GM23248 (cell line): ENCODE data around the gene SOBP. TPM values are rescaled to one million over a fixed set of nuclear protein-coding genes. Genes with fewer than 3 reads are reported as not detected.
A peak's percentile ranks its signal among the peaks of the same experiment; 100 is the strongest.

ENCODE experiments used
- DNase-seq: peaks from one replicate; pipeline ENCODE4 v3.0.0-alpha.2; 2015
- H2AFZ ChIP-seq: fragments of 200-600 bp; sonication (generic); 2 replicates; pipeline ENCODE4 v1.6.1; 2016; ENCODE audit warnings: antibody characterized with exemption
- H3F3A ChIP-seq: fragments of 200-600 bp; sonication (generic); 2 replicates; pipeline ENCODE4 v1.6.1; 2016; ENCODE audit warnings: mild to moderate bottlenecking, antibody characterized with exemption, mixed run types; ENCODE audit not compliant: insufficient read depth
- H3K27ac ChIP-seq: fragments of 200-600 bp; sonication (generic); 2 replicates; pipeline ENCODE4 v1.5.1; 2016; ENCODE audit warnings: mild to moderate bottlenecking
- H3K27me3 ChIP-seq: fragments of 200-600 bp; sonication (generic); replicated peaks from 2 replicates; pipeline ENCODE4 v1.6.1; 2016; ENCODE audit warnings: mild to moderate bottlenecking; ENCODE audit not compliant: insufficient read depth
- H3K36me3 ChIP-seq: fragments of 200-600 bp; sonication (generic); 2 replicates; pipeline ENCODE4 v1.6.1; 2016; ENCODE audit warnings: low read depth, mild to moderate bottlenecking
- H3K4me1 ChIP-seq: fragments of 200-600 bp; sonication (generic); 2 replicates; pipeline ENCODE4 v1.6.1; 2016; ENCODE audit warnings: mild to moderate bottlenecking; ENCODE audit not compliant: insufficient read depth
- H3K4me2 ChIP-seq: fragments of 200-600 bp; sonication (generic); one replicate; pipeline ENCODE4 v1.6.1; 2016; ENCODE audit warnings: mild to moderate bottlenecking; ENCODE audit not compliant: unreplicated experiment
- H3K4me3 ChIP-seq: fragments of 200-600 bp; sonication (generic); 2 replicates; pipeline ENCODE4 v1.5.1; 2016; ENCODE audit warnings: mild to moderate bottlenecking
- H3K79me2 ChIP-seq: fragments of 200-600 bp; sonication (generic); 2 replicates; pipeline ENCODE4 v1.6.1; 2016; ENCODE audit warnings: mild to moderate bottlenecking; ENCODE audit not compliant: insufficient read depth
- H3K9ac ChIP-seq: fragments of 200-600 bp; sonication (generic); 2 replicates; pipeline ENCODE4 v1.6.1; 2016; ENCODE audit warnings: mild to moderate bottlenecking
- H3K9me2 ChIP-seq: fragments of 200-600 bp; sonication (generic); 2 replicates; pipeline ENCODE4 v1.6.1; 2016; ENCODE audit warnings: mixed run types, mild to moderate bottlenecking, moderate library complexity; ENCODE audit not compliant: insufficient read depth
- H3K9me3 ChIP-seq: fragments of 200-600 bp; sonication (generic); one replicate; pipeline ENCODE4 v1.6.1; 2017; ENCODE audit warnings: low read depth
- H4K20me1 ChIP-seq: fragments of 200-600 bp; sonication (generic); 2 replicates; pipeline ENCODE4 v1.6.0; 2016; ENCODE audit not compliant: insufficient read depth
- EZH2 ChIP-seq: fragments of 200-600 bp; sonication (generic); IDR thresholded peaks from 2 replicates; pipeline ENCODE4 v1.6.1; 2018; ENCODE audit warnings: antibody characterized with exemption, mild to moderate bottlenecking; ENCODE audit not compliant: insufficient read depth, poor library complexity, severe bottlenecking
- EZH2phosphoT487 ChIP-seq: fragments of 200-600 bp; sonication (generic); IDR thresholded peaks from 2 replicates; pipeline ENCODE4 v1.6.1; 2018; ENCODE audit warnings: antibody characterized with exemption, moderate library complexity, mild to moderate bottlenecking, low read depth; ENCODE audit not compliant: insufficient read depth
- WGBS, 2 experiments: methylation state at CpG; one replicate each; pipeline ENCODE4 v1.1.6; 2015 to 2017; ENCODE audit warnings: low lambda C conversion rate in 2 of 2, low coverage in 1 of 2; ENCODE audit errors: missing lambda C conversion rate in 2 of 2; 5-methylcytosine and 5-hydroxymethylcytosine counted together
- in situ Hi-C: fragments of 300-500 bp; cut with MboI; formaldehyde crosslinking; loops from 2 replicates; pipeline ENCODE4 v1.15.0; 2020
- polyA plus RNA-seq: library from polyadenylated mRNA; unstranded; fragments of >200 nt; fragmentation: Nextera tagmentation; extraction: Ambion mirVana; gene quantifications from 2 replicates; pipeline ENCODE4 v1.2.1, GENCODE V29; 2016
- total RNA-seq: library from RNA; depleted of rRNA; stranded (reverse); fragments of >200 nt; shearing (Covaris generic); gene quantifications from 2 replicates; pipeline ENCODE4 v1.2.3, GENCODE V29; 2014

The SOBP gene
- total and polyA plus RNA-seq, 2 experiments from 2014 or later: 0.38 to 0.97 TPM

GRCh38 chr6:107594736-107595135 is 104.8 kb downstream of the SOBP start:
- Histone ChIP-seq H3K79me2 (no peaks in the 10 kb centered on the region), H2AFZ (no peak overlapping the region), H3K27ac (no peak overlapping the region), H3K9ac (no peak overlapping the region), H3K4me1 (peaks cover 10% of the 10 kb centered on the region; the same call in 1 of the 2 replicates), H3F3A (peaks cover 6% of the 10 kb centered on the region; the same call in 1 of the 2 replicates), H3K9me3 (no peaks in the 10 kb centered on the region), H3K36me3 (no peaks in the 10 kb centered on the region), H3K27me3 (no peaks in the 10 kb centered on the region), H3K9me2 (0 out of 2 replicates have a peak, but pooled peaks cover 4% of the 10 kb centered on the region), H3K4me3 (no peak overlapping the region), H4K20me1 (no peaks in the 10 kb centered on the region), H3K4me2 (no peak overlapping the region)
- TF ChIP-seq EZH2 (no peak), EZH2phosphoT487 (no peak)
- WGBS, 2 experiments: 62 to 71% methylated on average over 2 of the region's 2 CpGs
- in situ Hi-C loops: no loop called here
- DNase-seq: peak; percentile 58

- H3K79me2 ChIP-seq: no peaks in the 10 kb centered on the region
- peaks cover 16% of the 10 kb centered on the region for H3K4me1 ChIP-seq
- H3F3A ChIP-seq: peaks cover 6% of the 10 kb centered on the region; the same call in 1 of the 2 replicates
- no peak overlapping the region for H3K27ac ChIP-seq
- TF ChIP-seq EZH2 (no peak), EZH2phosphoT487 (no peak)
- no peaks in the 10 kb centered on the region for H3K9me3 ChIP-seq
- no peaks in the 10 kb centered on the region for H3K27me3 ChIP-seq
- no peak for DNase-seq
- H3K4me2 ChIP-seq: no peak overlapping the region
- in situ Hi-C loops: no loop called here
- no peak overlapping the region for H2AFZ ChIP-seq
- H3K4me3 ChIP-seq: no peak overlapping the region
- no peaks in the 10 kb centered on the region for H4K20me1 ChIP-seq
- 91 to 92% methylated on average over 6 of the region's 6 CpGs for WGBS, 2 experiments
- H3K9me2 ChIP-seq: 0 out of 2 replicates have a peak, but pooled peaks cover 4% of the 10 kb centered on the region
- no peak overlapping the region for H3K9ac ChIP-seq
- no peaks in the 10 kb centered on the region for H3K36me3 ChIP-seq
Observed at GRCh38 chr6:107598091-107598490, 108.2 kb downstream of the SOBP start.

DNA sequence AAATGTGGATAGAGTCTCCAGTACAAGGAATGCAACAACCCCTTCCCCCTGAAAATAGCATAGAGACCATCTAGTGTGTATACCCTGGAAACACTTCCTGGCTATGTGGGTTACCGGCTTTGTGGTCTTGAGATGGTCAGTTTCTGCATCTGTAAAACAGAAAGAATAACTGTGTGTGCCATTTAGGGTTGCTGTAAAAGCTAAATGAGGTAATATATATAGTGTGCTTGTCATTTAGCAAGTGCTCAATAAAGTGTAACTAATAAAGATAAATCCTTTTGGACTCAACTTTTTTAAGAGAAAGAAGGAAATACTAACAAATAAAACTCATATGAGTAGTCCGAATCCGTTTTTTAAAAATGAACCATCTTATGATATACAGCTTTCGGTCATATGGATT is 109.1 kb downstream of the SOBP start:
- no peak for DNase-seq
- H3F3A ChIP-seq: peaks cover 6% of the 10 kb centered on the region; the same call in 1 of the 2 replicates
- no peaks in the 10 kb centered on the region for H3K9me3 ChIP-seq
- H3K79me2 ChIP-seq: no peaks in the 10 kb centered on the region
- no peaks in the 10 kb centered on the region for H3K27me3 ChIP-seq
- peaks cover 16% of the 10 kb centered on the region for H3K4me1 ChIP-seq
- no peak overlapping the region for H3K9ac ChIP-seq
- H3K36me3 ChIP-seq: no peaks in the 10 kb centered on the region
- H2AFZ ChIP-seq: no peak overlapping the region
- H3K27ac ChIP-seq: no peak overlapping the region
- 94 to 97% methylated on average over 4 of the region's 4 CpGs for WGBS, 2 experiments
- 0 out of 2 replicates have a peak, but pooled peaks cover 4% of the 10 kb centered on the region for H3K9me2 ChIP-seq
- H4K20me1 ChIP-seq: no peaks in the 10 kb centered on the region
- no peak overlapping the region for H3K4me2 ChIP-seq
- no peak overlapping the region for H3K4me3 ChIP-seq
- TF ChIP-seq EZH2 (no peak), EZH2phosphoT487 (no peak)
- in situ Hi-C loops: no loop called here

DNA sequence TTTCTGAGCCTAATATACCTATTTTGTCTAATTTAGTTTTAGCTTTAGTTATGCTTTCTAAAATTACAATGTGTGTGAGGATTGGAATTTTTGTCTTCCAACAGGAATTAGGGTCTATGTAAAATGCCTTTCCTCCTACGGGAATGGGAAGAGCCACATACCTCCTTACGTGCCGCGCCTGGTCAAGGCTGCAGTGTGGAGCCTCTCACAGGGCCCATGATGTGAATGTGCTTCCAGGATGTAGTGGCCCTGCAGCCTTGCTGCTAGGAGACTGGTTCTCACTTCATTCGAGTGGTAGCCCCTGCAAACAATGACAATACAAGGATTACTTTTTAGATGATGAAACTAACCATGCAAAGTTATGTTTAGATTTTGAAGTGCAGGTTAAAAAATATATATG is 110.2 kb downstream of the SOBP start:
- Histone ChIP-seq H3K27me3 (no peaks in the 10 kb centered on the region), H3K9ac (no peak overlapping the region), H3K4me2 (no peak overlapping the region), H3K27ac (no peak overlapping the region), H3K9me3 (no peaks in the 10 kb centered on the region), H3K4me3 (no peak overlapping the region), H3K9me2 (0 out of 2 replicates have a peak, but pooled peaks cover 4% of the 10 kb centered on the region), H3K79me2 (no peaks in the 10 kb centered on the region), H3F3A (peaks cover 3% of the 10 kb centered on the region; the same call in 1 of the 2 replicates), H4K20me1 (no peaks in the 10 kb centered on the region), H3K4me1 (peaks cover 11% of the 10 kb centered on the region), H3K36me3 (no peaks in the 10 kb centered on the region), H2AFZ (no peak overlapping the region)
- 93 to 96% methylated on average over 5 of the region's 5 CpGs for WGBS, 2 experiments
- in situ Hi-C loops: no loop called here
- no peak for DNase-seq
- TF ChIP-seq EZH2phosphoT487: no peak
- TF ChIP-seq EZH2: no peak
